Stimulated activated naive CD8-positive, alpha-beta T cell treated with anti-CD3 and anti-CD28 coated beads, Interleukin-15, Interleukin-2, amounts not matched to agents 100 ng/mL and 50 ng/mL, for 24 hours (primary cell): Measurements from ENCODE around the gene ZNF324B.
A peak's percentile ranks its signal among the peaks of the same experiment; 100 is the strongest.
"Not testable (repeated sequence)": the region's sequence is repeated elsewhere in the genome, so short reads cannot be mapped to it uniquely, and the experiment has no call there.

Experiments used
- H3K27ac Mint-ChIP-seq: one replicate; pipeline ENCODE4 v1.8.0; 2021; ENCODE audit warnings: mild to moderate bottlenecking, mixed read lengths
- H3K27me3 Mint-ChIP-seq: one replicate; pipeline ENCODE4 v1.8.0; 2021; ENCODE audit warnings: mixed read lengths
- H3K36me3 Mint-ChIP-seq: one replicate; pipeline ENCODE4 v1.8.0; 2021; ENCODE audit warnings: low read depth, mixed read lengths
- H3K4me1 Mint-ChIP-seq: one replicate; pipeline ENCODE4 v1.8.0; 2021; ENCODE audit warnings: low read depth, mixed read lengths
- H3K4me3 Mint-ChIP-seq: one replicate; pipeline ENCODE4 v1.8.0; 2021; ENCODE audit warnings: mild to moderate bottlenecking, mixed read lengths
- H3K9me3 Mint-ChIP-seq: one replicate; pipeline ENCODE4 v1.8.0; 2021; ENCODE audit warnings: mixed read lengths

Gene ZNF324B

DNA sequence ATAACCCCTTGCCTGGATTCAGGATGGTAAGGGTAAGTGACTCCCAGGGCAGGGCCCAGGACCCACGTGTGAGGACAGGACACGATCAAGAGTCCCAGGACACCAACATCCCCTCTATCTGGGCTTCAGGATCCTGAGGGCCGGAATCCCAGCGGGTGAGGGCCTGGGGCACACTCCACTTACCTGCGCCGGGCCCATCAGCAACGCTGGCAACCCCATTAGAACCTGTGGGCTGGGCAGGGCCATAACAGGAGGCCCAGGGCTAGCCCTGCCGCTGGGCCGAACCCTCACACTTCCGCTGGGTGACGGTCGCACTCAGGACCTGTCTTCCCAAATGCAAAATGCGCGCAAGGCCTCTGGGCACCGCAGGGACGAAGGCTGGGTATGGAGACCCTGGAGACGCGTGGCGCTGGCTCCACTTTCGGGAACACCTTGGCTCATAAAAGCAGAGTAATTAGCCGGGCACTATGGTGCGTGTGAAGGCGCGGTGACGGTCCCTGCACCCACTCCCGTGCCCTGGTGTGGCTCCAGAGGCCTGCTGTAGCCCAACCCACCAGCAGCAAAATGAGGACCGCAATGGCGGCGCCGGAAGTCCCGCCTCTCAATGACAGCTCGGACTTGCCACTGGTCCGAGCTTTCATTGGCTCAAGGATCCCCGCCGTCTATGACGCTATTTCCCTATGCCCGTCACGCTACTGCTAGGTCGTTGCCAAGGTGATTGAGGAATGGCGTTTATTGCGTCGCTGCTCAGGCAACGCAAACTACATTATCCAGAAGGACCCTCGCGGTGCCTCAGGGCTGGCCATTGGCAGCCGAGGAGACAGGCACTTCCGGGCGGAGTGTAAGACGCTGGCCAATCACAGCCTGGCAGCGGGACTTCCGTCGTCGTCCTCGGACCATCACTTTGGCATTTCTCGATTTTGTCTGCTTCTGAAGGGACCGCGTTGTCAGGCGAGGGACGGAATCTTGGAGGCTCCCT lies 11.6 kb upstream of the ZNF324B start, which contains the start of gene ZNF132:
TSS of gene ZNF132 (minus strand) at position 578 of the 979 bp plus-strand sequence. CDS start at position 246, 332 bp downstream.
- Mint-ChIP-seq H3K9me3 (peaks cover 45% of the 10 kb centered on the region), H3K4me1 (peaks cover 28% of the 10 kb centered on the region), H3K4me3 (peak within 1 kb of the TSS; percentile 86), H3K36me3 (peaks cover 54% of the 10 kb centered on the region), H3K27me3 (no peaks in the 10 kb centered on the region), H3K27ac (peak within 1 kb of the TSS; percentile 92)

DNA sequence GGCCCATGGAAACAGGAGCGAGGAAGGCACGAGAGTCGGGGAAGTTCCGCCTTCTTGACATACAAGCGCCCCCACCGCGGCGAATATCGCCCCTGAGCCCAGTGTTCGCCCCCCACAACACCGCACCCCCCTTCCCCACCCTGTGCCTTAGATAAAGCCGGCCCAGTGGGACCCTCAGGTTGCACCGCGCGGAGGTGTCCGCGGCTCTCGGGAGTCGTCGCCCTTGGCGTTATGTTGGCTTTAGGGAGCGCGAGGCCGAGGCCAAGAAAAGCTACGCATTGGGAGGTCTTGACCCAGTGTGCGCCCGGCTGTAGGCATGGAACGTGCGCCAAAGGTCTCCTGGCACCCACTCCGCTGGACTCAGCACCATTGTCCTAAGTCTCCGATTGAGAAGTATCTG lies 10.9 kb upstream of the ZNF324B start:
- H3K9me3 Mint-ChIP-seq = peaks cover 39% of the 10 kb centered on the region
- H3K36me3 Mint-ChIP-seq = peaks cover 47% of the 10 kb centered on the region
- peak overlapping the region; percentile 86 for H3K4me3 Mint-ChIP-seq
- H3K27ac Mint-ChIP-seq = peak overlapping the region; percentile 92
- peaks cover 28% of the 10 kb centered on the region for H3K4me1 Mint-ChIP-seq
- H3K27me3 Mint-ChIP-seq = no peaks in the 10 kb centered on the region

DNA sequence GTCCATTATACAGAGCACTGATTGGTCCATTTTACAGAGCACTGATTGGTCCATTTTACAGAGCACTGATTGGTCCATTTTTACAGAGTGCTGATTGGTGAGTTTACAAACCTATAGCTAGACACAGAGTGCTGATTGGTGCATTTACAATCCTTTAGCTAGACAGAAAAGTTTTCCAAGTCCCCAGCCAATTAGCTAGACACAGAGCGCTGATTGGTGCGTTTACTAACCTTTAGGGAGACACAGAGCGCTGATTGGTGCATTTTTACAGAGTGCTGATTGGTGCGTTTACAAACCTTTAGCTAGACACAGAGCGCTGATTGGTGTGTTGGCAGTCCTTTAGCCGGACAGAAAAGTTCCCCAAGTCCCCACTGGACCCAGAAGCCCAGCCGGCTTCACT lies 8.4 kb upstream of the ZNF324B start:
- not testable (repeated sequence) for H3K27ac Mint-ChIP-seq, H3K4me3 Mint-ChIP-seq, H3K27me3 Mint-ChIP-seq
- Mint-ChIP-seq H3K9me3 (peaks cover 26% of the 10 kb centered on the region), H3K36me3 (peaks cover 25% of the 10 kb centered on the region), H3K4me1 (peaks cover 25% of the 10 kb centered on the region)

DNA sequence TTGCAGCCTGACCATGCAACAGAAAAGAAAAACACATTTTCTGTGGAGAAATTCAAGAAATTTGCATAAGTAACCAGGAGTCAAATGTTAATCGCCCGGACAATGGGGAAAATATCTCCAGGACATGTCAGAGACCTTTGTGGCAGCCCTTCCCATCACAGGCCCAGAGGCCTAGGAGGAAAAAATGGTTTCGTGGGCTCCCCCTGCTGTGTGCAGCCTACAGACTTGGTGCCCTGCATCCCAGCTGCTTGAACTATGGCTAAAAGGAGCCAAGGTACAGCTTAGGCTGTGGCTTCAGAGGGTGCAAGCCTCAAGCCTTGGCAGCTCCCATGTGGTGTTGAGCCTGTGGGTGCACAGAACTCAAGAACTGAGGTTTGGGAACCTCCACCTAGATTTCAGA lies 2.6 kb upstream of the ZNF324B start:
- H3K9me3 Mint-ChIP-seq = peaks cover 17% of the 10 kb centered on the region
- not testable (repeated sequence) for H3K27ac Mint-ChIP-seq, H3K36me3 Mint-ChIP-seq, H3K4me3 Mint-ChIP-seq
- H3K4me1 Mint-ChIP-seq = peaks cover 30% of the 10 kb centered on the region
- H3K27me3 Mint-ChIP-seq = peaks cover 28% of the 10 kb centered on the region

DNA sequence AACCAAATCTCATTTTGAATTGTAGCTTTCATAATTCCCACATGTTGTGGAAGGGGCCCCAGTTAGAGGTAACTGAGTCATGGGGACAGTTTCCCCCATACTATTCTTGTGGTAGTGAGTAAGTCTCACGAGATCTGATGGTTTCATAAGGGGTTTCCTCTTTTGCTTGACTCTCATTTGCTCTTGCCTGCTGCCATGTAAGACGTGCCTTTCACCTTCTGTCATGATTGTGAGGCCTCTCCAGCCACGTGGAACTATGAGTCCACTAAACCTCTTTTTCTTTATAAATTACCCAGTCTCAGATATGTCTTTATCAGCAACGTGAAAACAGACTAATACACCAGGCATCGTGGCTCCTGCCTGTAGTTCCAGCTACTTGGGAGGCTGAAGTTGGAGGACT lies 1.4 kb upstream of the ZNF324B start:
- Mint-ChIP-seq H3K9me3 (peaks cover 17% of the 10 kb centered on the region), H3K4me1 (peaks cover 30% of the 10 kb centered on the region), H3K36me3 (peaks cover 15% of the 10 kb centered on the region), H3K27me3 (peaks cover 28% of the 10 kb centered on the region)
- not testable (repeated sequence) for H3K27ac Mint-ChIP-seq, H3K4me3 Mint-ChIP-seq

DNA sequence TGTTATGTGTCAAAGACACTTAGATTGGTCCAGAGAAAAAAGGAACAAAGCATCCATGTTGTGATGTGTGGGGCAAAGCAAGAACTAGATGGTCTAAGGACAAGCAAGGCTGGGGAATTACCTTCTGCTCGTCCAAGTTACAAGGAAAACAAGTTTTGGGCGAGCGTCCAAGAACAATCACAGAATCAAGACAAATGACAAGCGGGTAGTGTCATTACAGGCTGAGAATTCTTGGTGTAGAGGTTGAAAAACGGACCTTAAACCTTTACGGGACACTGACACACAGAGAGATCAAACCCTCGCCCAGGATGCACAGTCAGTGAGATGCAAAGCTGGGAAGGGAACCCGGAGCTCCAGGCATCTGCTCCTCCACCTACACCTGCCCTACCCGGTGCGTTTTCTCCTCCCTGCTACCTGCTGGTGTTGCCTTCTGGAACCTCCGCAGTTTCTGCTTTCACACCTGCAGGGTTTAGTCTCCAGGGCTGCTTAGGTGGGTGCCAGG lies 515 bp upstream of the ZNF324B start:
- Mint-ChIP-seq H3K27me3 (peaks cover 28% of the 10 kb centered on the region), H3K4me1 (peaks cover 30% of the 10 kb centered on the region), H3K27ac (no peak overlapping the region), H3K4me3 (peak overlapping the region; percentile 82), H3K9me3 (peaks cover 17% of the 10 kb centered on the region), H3K36me3 (peaks cover 15% of the 10 kb centered on the region)

DNA sequence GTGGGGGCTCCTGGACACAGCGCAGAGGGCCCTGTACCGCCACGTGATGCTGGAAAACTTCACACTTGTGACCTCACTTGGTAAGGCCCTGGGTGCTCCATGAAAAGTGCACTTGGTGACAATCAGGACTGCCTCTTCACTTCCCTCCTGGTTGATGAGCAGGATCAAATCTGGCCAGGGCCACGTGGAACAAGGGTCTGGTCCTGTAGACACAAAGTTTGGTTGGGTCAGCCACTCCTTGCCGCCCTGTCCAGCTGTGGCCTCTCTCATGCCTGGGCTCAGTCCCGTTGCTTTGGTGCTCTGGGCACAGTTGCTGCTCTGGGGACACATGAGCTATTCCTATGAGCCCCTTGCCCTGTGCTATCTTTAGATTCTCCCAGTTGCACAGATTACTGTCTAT lies 2.3 kb downstream of the ZNF324B start:
- Mint-ChIP-seq H3K9me3 (peaks cover 10% of the 10 kb centered on the region), H3K4me3 (no peak overlapping the region), H3K27ac (no peak overlapping the region), H3K36me3 (peaks cover 25% of the 10 kb centered on the region), H3K27me3 (peaks cover 15% of the 10 kb centered on the region), H3K4me1 (peaks cover 30% of the 10 kb centered on the region)

DNA sequence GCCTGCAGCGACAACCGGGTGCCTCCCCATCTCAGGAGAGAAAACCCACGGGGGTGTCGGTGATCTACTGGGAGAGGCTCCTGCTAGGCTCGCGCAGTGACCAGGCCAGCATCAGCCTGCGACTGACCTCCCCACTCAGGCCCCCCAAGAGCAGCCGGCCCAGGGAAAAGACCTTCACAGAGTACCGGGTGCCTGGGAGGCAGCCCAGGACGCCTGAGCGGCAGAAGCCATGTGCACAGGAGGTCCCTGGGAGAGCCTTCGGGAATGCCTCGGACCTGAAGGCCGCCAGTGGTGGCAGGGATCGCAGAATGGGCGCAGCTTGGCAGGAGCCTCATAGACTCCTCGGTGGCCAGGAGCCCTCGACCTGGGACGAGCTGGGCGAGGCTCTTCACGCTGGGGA lies 3.9 kb downstream of the ZNF324B start:
- Mint-ChIP-seq H3K4me3 (no peak overlapping the region), H3K9me3 (no peaks in the 10 kb centered on the region), H3K27ac (no peak overlapping the region), H3K27me3 (peaks cover 5% of the 10 kb centered on the region), H3K36me3 (peaks cover 31% of the 10 kb centered on the region), H3K4me1 (peaks cover 21% of the 10 kb centered on the region)

DNA sequence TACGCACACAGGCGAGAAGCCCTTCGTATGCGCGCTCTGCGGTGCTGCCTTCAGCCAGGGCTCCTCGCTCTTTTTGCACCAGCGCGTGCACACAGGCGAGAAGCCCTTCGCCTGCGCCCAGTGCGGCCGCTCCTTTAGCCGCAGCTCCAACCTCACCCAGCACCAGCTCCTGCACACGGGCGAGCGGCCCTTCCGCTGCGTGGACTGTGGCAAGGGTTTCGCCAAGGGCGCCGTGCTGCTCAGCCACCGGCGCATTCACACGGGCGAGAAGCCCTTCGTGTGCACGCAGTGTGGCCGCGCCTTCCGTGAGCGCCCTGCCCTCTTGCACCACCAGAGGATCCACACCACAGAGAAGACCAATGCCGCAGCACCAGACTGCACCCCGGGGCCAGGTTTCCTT lies 4.7 kb downstream of the ZNF324B start:
- Mint-ChIP-seq H3K9me3 (no peaks in the 10 kb centered on the region), H3K27me3 (no peaks in the 10 kb centered on the region), H3K36me3 (peaks cover 31% of the 10 kb centered on the region), H3K27ac (no peak overlapping the region), H3K4me3 (no peak overlapping the region), H3K4me1 (peaks cover 14% of the 10 kb centered on the region)

DNA sequence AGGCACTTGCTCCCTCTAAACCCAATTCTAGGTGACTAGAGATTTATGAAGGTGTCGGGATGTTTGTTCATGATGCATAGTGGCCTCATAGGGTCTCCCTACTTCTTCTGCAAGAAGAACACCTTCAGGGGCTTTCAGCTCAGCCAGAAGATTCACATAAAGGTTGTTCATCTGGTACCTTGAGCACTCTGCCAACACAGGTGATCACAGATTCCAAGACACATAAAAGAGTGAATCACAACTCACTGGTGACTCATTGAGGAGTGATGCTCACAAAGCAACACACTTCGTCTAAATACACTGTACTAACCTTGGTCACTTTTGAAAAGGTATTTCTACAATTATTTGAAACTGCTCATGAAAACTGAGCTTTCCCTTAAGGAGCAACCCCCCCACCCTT lies 8.6 kb downstream of the ZNF324B start:
- no peak overlapping the region for H3K27ac Mint-ChIP-seq
- H3K4me3 Mint-ChIP-seq = no peak overlapping the region
- no peaks in the 10 kb centered on the region for H3K27me3 Mint-ChIP-seq
- H3K4me1 Mint-ChIP-seq = no peaks in the 10 kb centered on the region
- peaks cover 23% of the 10 kb centered on the region for H3K36me3 Mint-ChIP-seq
- no peaks in the 10 kb centered on the region for H3K9me3 Mint-ChIP-seq

DNA sequence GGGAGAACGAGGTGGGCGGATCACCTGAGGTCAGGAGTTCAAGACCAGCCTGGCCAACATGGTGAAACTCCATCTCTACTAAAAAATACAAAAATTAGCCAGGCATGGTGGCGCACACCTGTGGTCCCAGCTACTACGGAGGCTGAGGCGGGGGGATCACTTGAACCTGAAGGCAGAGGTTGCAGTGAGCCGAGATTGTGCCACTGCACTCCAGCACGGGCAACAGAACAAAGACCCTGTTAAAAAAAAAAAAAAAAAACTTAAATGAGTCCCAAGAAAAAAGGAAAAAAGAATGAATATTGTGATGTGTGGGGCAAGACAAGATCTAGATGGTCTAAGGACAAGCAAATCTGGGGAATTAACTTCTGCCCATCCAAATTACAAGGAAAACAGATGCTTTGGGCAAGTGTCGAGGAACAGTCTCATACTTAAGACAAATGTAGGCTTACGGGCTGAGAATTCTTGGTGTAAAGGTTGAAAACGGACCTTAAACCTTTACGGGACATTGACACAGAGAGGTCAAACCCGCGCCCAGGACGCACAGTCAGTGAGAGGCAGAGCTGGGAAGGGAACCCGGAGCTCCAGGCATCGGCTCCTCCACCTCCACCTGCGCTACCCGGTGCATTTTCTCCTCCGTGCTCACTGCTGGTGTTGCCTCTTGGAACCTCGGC lies 14.8 kb downstream of the ZNF324B start:
- Mint-ChIP-seq H3K27me3 (peaks cover 3% of the 10 kb centered on the region), H3K4me1 (peaks cover 23% of the 10 kb centered on the region), H3K27ac (peak overlapping the region; percentile 67), H3K36me3 (peaks cover 17% of the 10 kb centered on the region), H3K9me3 (no peaks in the 10 kb centered on the region), H3K4me3 (peak overlapping the region; percentile 92)

DNA sequence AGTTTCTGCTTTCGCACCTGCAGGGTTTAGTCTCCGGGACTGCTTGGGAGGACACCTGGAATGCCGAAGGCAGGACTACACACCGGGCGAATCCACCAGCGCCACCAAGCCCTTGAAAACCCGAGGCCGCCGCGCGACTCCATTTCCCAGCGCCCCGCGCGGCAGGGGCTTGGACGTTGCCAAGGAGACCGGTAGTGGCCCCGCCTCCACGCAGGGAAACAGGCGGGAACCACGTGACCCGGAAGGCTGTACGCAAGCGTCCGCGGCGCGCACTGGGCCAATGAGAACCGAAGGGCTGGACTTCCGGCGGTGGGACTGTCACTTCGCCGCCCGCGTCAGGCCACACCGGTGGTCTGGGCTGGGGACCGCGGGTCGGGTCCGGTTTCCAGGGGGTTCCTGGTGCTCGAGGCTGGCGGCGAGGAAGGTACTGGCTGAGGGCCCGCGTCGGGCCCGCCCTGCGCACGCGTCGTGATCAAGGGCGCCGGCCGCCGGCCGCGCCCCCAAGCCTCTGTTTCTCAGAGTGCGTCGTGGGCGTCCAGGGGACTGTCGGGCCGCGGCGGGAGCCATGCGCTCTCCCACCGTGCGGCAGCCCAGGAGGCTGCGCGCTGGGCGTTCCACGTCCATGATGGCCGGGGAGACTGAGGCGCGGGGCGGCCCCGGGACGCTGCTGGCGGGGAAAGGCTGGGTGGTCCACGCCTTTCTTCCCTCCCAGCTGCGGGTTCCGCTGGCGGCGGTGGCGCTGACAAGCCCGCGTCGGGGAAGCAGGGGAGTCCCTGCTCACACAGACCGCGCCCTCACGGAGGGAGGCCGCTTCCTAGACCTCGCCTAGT lies 15.6 kb downstream of the ZNF324B start, which contains the start of gene ZNF324:
TSS of gene ZNF324 (plus strand) at position 321 of the 830 bp plus-strand sequence. CDS start 2,106 bp downstream, outside the sequence.
- Mint-ChIP-seq H3K27me3 (peaks cover 3% of the 10 kb centered on the region), H3K4me1 (peaks cover 23% of the 10 kb centered on the region), H3K27ac (peak within 1 kb of the TSS; percentile 76), H3K4me3 (peak within 1 kb of the TSS; percentile 92), H3K9me3 (no peaks in the 10 kb centered on the region), H3K36me3 (peaks cover 17% of the 10 kb centered on the region)

DNA sequence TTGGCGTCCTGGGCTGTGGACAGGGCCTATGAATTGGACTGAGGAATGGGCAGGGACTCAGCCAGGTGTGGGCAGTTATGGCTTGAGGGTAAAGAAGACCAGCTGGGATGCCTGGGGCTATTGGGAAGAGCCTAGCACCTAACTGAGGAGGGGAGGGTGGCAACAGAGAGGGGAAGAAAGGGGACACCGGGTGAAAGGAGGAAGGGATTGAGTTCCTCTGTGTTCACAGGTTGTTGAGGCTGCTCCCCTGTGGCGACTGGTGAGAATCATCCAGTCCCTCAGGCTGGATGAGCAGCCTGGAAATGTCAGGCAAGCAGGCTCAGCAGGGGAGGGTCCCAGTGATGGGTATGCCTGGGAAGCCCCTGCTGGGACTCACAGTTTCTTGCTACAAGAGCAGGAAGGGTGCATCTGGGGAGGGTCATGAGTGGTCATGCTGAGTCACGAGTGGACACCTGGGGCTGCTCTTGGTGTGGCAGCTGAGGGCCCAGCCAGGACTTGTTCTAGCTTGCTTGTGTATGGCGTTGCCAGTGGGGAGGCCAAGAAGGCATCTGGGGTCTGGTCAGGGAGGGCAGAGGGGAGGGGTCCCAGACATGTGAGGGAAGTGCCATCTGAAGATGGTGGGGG lies 16.9 kb downstream of the ZNF324B start:
- H3K4me1 Mint-ChIP-seq = peaks cover 23% of the 10 kb centered on the region
- peak overlapping the region; percentile 92 for H3K4me3 Mint-ChIP-seq
- H3K27ac Mint-ChIP-seq = peak overlapping the region; percentile 59
- H3K27me3 Mint-ChIP-seq = peaks cover 3% of the 10 kb centered on the region
- peaks cover 28% of the 10 kb centered on the region for H3K36me3 Mint-ChIP-seq
- H3K9me3 Mint-ChIP-seq = no peaks in the 10 kb centered on the region
